ENCODE results near the gene NRXN3. TPM values are rescaled to one million over a fixed set of nuclear protein-coding genes. Genes with fewer than 3 reads are reported as not detected.

NRXN3 gene
- polyA plus RNA-seq, 1 of the 3 experiments (the other 2 are of a cell fraction): 1.6 TPM

DNA sequence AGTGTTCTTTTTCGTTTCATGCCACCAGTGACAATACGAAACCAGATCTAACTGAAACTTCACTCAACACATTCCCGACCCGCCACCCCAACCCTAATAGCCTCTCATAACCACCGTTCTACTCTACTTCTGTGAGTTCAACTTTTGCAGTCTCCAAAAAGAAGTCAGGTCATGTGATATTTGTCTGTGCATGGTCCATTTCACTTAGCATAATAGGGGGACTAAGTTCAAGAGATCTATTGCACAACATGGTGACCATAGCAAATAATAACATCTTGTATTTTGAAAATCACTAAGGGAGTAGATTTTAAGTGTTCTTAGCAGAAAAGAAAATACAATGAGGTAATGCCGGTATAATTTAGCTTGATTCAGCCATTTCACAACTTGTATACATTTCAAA, 1664.7 kb downstream of the NRXN3 start:
- H3K79me2 ChIP-seq (ENCODE audit: insufficient read depth): no peaks in the 10 kb centered on the region
- no peak overlapping the region for H3K27ac ChIP-seq (ENCODE audit: low read depth in 2 of 2, low read length in 1 of 2)
- H3K4me3 ChIP-seq (ENCODE audit: low read depth in 2 of 2, low read length in 1 of 2): no peak overlapping the region
- ChIA-PET POLR2A (no interaction called here), CTCF (no interaction called here)
- H3K4me2 ChIP-seq: no peak overlapping the region
- H2AFZ ChIP-seq (ENCODE audit: low read depth): no peak overlapping the region
- no peaks in the 10 kb centered on the region for H3K9me3 ChIP-seq
- H3K36me3 ChIP-seq (replicated peaks in 1 of 2; ENCODE audit: control insufficient read depth in 1 of 2, insufficient read depth in 2 of 2, low read length in 1 of 2): no peaks in the 10 kb centered on the region
- H3K9me2 ChIP-seq: no peaks in the 10 kb centered on the region
- H3K4me1 ChIP-seq (ENCODE audit: control insufficient read depth in 1 of 2, insufficient read depth in 2 of 2, low read depth in 1 of 2, low read length in 1 of 2): no peaks in the 10 kb centered on the region; a peak in 2 of 4 replicates
- TF ChIP-seq CHD2 (IDR thresholded peaks at IDR 0.05; ENCODE audit: low read length, partially characterized antibody): no peak
- TF ChIP-seq JUND (IDR thresholded peaks at IDR 0.05): no peak
- no peak for TF ChIP-seq RCOR1 (IDR thresholded peaks at IDR 0.05; ENCODE audit: low read length)
- TF ChIP-seq FOSL2 (IDR thresholded peaks at IDR 0.05; ENCODE audit: borderline replicate concordance, low read depth): no peak
- no peak for TF ChIP-seq SIN3A (IDR thresholded peaks at IDR 0.05; ENCODE audit: borderline replicate concordance, low read depth, low read length)
- TF ChIP-seq TAF1 (IDR thresholded peaks at IDR 0.05; ENCODE audit: borderline replicate concordance, low read depth, low read length): no peak
- no peak for DNase-seq
- H3K27me3 ChIP-seq (ENCODE audit: insufficient read depth): no peaks in the 10 kb centered on the region
- no peaks in the 10 kb centered on the region for H3F3A ChIP-seq (replicated peaks; ENCODE audit: insufficient read depth)
- H3K9ac ChIP-seq: no peak overlapping the region
- WGBS (ENCODE audit: low lambda C conversion rate): 35% methylated on average over 6 of the region's 6 CpGs
- no peaks in the 10 kb centered on the region for H4K20me1 ChIP-seq (ENCODE audit: insufficient read depth)

GRCh38 chr14:79836577-79836976, 1666.4 kb downstream of the NRXN3 start:
- no peaks in the 10 kb centered on the region for H3F3A ChIP-seq (replicated peaks; ENCODE audit: insufficient read depth)
- ChIA-PET CTCF (no interaction called here), POLR2A (no interaction called here)
- H3K9ac ChIP-seq: no peak overlapping the region
- H3K36me3 ChIP-seq (replicated peaks in 1 of 2; ENCODE audit: control insufficient read depth in 1 of 2, insufficient read depth in 2 of 2, low read length in 1 of 2): no peaks in the 10 kb centered on the region
- H2AFZ ChIP-seq (ENCODE audit: low read depth): no peak overlapping the region
- H3K27me3 ChIP-seq (ENCODE audit: insufficient read depth): no peaks in the 10 kb centered on the region
- no peak for DNase-seq
- peaks cover 0 to 2% of the 10 kb centered on the region in 2 experiments; a peak in 3 of 4 replicates for H3K4me1 ChIP-seq (ENCODE audit: control insufficient read depth in 1 of 2, insufficient read depth in 2 of 2, low read depth in 1 of 2, low read length in 1 of 2)
- H3K4me2 ChIP-seq: no peak overlapping the region
- TF ChIP-seq SIN3A (IDR thresholded peaks at IDR 0.05; ENCODE audit: borderline replicate concordance, low read depth, low read length): no peak
- TF ChIP-seq EP300 (IDR thresholded peaks at IDR 0.05; ENCODE audit: borderline replicate concordance in 1 of 2, low read depth in 1 of 2, low read length in 1 of 2): no peak
- no peak for TF ChIP-seq EZH2phosphoT487 (IDR thresholded peaks at IDR 0.05; ENCODE audit: borderline replicate concordance, low read depth)
- TF ChIP-seq JUND (IDR thresholded peaks at IDR 0.05): no peak
- no peak for TF ChIP-seq FOSL2 (IDR thresholded peaks at IDR 0.05; ENCODE audit: borderline replicate concordance, low read depth)
- TF ChIP-seq MEF2A (IDR thresholded peaks at IDR 0.05; ENCODE audit: borderline replicate concordance, low read depth): no peak
- TF ChIP-seq RFX5 (IDR thresholded peaks at IDR 0.05; ENCODE audit: low read length): no peak
- TF ChIP-seq, protein P1, sequence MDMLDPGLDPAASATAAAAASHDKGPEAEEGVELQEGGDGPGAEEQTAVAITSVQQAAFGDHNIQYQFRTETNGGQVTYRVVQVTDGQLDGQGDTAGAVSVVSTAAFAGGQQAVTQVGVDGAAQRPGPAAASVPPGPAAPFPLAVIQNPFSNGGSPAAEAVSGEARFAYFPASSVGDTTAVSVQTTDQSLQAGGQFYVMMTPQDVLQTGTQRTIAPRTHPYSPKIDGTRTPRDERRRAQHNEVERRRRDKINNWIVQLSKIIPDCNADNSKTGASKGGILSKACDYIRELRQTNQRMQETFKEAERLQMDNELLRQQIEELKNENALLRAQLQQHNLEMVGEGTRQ (IDR thresholded peaks at IDR 0.05; ENCODE audit: borderline replicate concordance, low read depth, low read length): no peak
- TF ChIP-seq RAD21 (IDR thresholded peaks at IDR 0.05; ENCODE audit: low read length): no peak
- TF ChIP-seq YY1 (IDR thresholded peaks at IDR 0.05; ENCODE audit: low read depth): no peak
- TF ChIP-seq, protein P2, sequence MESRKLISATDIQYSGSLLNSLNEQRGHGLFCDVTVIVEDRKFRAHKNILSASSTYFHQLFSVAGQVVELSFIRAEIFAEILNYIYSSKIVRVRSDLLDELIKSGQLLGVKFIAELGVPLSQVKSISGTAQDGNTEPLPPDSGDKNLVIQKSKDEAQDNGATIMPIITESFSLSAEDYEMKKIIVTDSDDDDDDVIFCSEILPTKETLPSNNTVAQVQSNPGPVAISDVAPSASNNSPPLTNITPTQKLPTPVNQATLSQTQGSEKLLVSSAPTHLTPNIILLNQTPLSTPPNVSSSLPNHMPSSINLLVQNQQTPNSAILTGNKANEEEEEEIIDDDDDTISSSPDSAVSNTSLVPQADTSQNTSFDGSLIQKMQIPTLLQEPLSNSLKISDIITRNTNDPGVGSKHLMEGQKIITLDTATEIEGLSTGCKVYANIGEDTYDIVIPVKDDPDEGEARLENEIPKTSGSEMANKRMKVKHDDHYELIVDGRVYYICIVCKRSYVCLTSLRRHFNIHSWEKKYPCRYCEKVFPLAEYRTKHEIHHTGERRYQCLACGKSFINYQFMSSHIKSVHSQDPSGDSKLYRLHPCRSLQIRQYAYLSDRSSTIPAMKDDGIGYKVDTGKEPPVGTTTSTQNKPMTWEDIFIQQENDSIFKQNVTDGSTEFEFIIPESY (IDR thresholded peaks at IDR 0.05; ENCODE audit: borderline replicate concordance, low read depth): no peak
- no peak for TF ChIP-seq FOXM1 (IDR thresholded peaks at IDR 0.05; ENCODE audit: low read depth)
- no peak for TF ChIP-seq IRF3 (IDR thresholded peaks at IDR 0.05; ENCODE audit: low read depth, low read length)
- no peak for TF ChIP-seq NRF1 (IDR thresholded peaks at IDR 0.05; ENCODE audit: low read depth, low read length)
- TF ChIP-seq GATA2 (CRISPR knock-in tag; IDR thresholded peaks at IDR 0.05): no peak
- H3K27ac ChIP-seq (ENCODE audit: low read depth in 2 of 2, low read length in 1 of 2): no peak overlapping the region
- no peaks in the 10 kb centered on the region for H3K9me2 ChIP-seq
- no peak overlapping the region for H3K4me3 ChIP-seq (ENCODE audit: low read depth in 2 of 2, low read length in 1 of 2)
- H4K20me1 ChIP-seq (ENCODE audit: insufficient read depth): no peaks in the 10 kb centered on the region
- no peaks in the 10 kb centered on the region for H3K79me2 ChIP-seq (ENCODE audit: insufficient read depth)
- no peaks in the 10 kb centered on the region for H3K9me3 ChIP-seq
- WGBS (ENCODE audit: low lambda C conversion rate): 30% methylated on average over 1 of the region's 1 CpG

Data from SK-N-SH (cell line).